Activated CD8-positive, alpha-beta memory T cell treated with anti-CD3 and anti-CD28 coated beads for 36 hours (primary cell): ENCODE measurements around the gene RSAD2. TPM values are rescaled to one million over a fixed set of nuclear protein-coding genes. Genes with fewer than 3 reads are reported as not detected.
"Not testable (repeated sequence)": the region's sequence is repeated elsewhere in the genome, so short reads cannot be mapped to it uniquely, and the experiment has no call there.

Source experiments
- CTCF ChIA-PET: fragments of 350-600 bp; sonication (Branson Sonifier 250); formaldehyde crosslinking; loops from one replicate; lab custom pipeline; 2021; ENCODE audit warnings: antibody characterized with exemption; lab: Charles Lee
- POLR2A ChIA-PET: fragments of 350-600 bp; sonication (Branson Sonifier 250); formaldehyde crosslinking; loops from one replicate; lab custom pipeline; 2021; ENCODE audit warnings: antibody characterized with exemption; lab: Charles Lee
- total RNA-seq, 2 experiments: library from RNA; stranded (reverse); gene quantifications; one replicate each; pipeline ENCODE4 v1.2.3, GENCODE V29; 2021

RSAD2 gene
- under 1 TPM; 0.17 to 0.42 TPM for total RNA-seq

GRCh38 chr2:6877402-6878304, at the start of gene RSAD2:
TSS of gene RSAD2 (plus strand) at chr2:6877777. CDS start at chr2:6877801, 24 bp downstream.
- ChIA-PET POLR2A (interaction anchor here (0.9 kb wide), 1 partner anchor 12 kb away, joined by 3 read pairs; the partner anchor contains the start of gene CMPK2), CTCF (interaction anchor here (1.3 to 3.3 kb wide), 4 partner anchors 9 to 167 kb away, joined by 4 to 14 read pairs (median 4); partner anchors contain the start of gene CMPK2)

GRCh38 chr2:6828299-6828584, 49.3 kb upstream of the RSAD2 start:
- POLR2A ChIA-PET, result no interaction called here
- CTCF ChIA-PET, result no interaction called here

GRCh38 chr2:6831229-6831628, 46.3 kb upstream of the RSAD2 start:
- POLR2A ChIA-PET, result no interaction called here

GRCh38 chr2:6832596-6833299, 44.8 kb upstream of the RSAD2 start:
- CTCF ChIA-PET, result no interaction called here

More at GRCh38 chr2:6831229-6831628, 46.3 kb upstream of the RSAD2 start:
- CTCF ChIA-PET, result no interaction called here

GRCh38 chr2:6833300-6833604, 44.3 kb upstream of the RSAD2 start:
- POLR2A ChIA-PET, result interaction anchor here (0.7 kb wide), 1 partner anchor 90 kb away, joined by 6 read pairs; no protein-coding TSS in a partner anchor
- CTCF ChIA-PET, result no interaction called here

More at GRCh38 chr2:6832596-6833299, 44.8 kb upstream of the RSAD2 start:
- POLR2A ChIA-PET, result interaction anchor here (0.7 kb wide), 1 partner anchor 91 kb away, joined by 6 read pairs; no protein-coding TSS in a partner anchor

GRCh38 chr2:6834163-6834562, 43.4 kb upstream of the RSAD2 start:
- POLR2A ChIA-PET, result no interaction called here
- CTCF ChIA-PET, result interaction anchor here (1.2 kb wide), 1 partner anchor 63 kb away, joined by 3 read pairs; no protein-coding TSS in a partner anchor

- POLR2A ChIA-PET, result no interaction called here
- CTCF ChIA-PET, result interaction anchor here (1.2 kb wide), 1 partner anchor 62 kb away, joined by 3 read pairs; no protein-coding TSS in a partner anchor
These were observed 42.1 kb upstream of the RSAD2 start for GRCh38 chr2:6835467-6835866.

- POLR2A ChIA-PET, result no interaction called here
- CTCF ChIA-PET, result no interaction called here
These were observed 38.8 kb upstream of the RSAD2 start for GRCh38 chr2:6838673-6839319.

- CTCF ChIA-PET, result no interaction called here
- POLR2A ChIA-PET, result no interaction called here
These were observed 35.9 kb upstream of the RSAD2 start for GRCh38 chr2:6841537-6842287.

- POLR2A ChIA-PET, result no interaction called here
- CTCF ChIA-PET, result no interaction called here
These were observed 32.3 kb upstream of the RSAD2 start for GRCh38 chr2:6845312-6845711.

GRCh38 chr2:6845903-6846302, 31.7 kb upstream of the RSAD2 start:
- POLR2A ChIA-PET, result no interaction called here
- CTCF ChIA-PET, result no interaction called here

- ChIA-PET CTCF (no interaction called here), POLR2A (no interaction called here)
These were observed 31.0 kb upstream of the RSAD2 start for GRCh38 chr2:6846540-6846939.

GRCh38 chr2:6846967-6847681, 30.5 kb upstream of the RSAD2 start:
- ChIA-PET POLR2A (no interaction called here), CTCF (no interaction called here)

GRCh38 chr2:6852195-6852594, 25.4 kb upstream of the RSAD2 start:
- ChIA-PET CTCF (no interaction called here), POLR2A (no interaction called here)

- ChIA-PET POLR2A (no interaction called here), CTCF (no interaction called here)
These were observed 23.2 kb upstream of the RSAD2 start for GRCh38 chr2:6854416-6854815.

GRCh38 chr2:6855860-6856547, 21.6 kb upstream of the RSAD2 start:
- ChIA-PET POLR2A (no interaction called here), CTCF (no interaction called here)

- POLR2A ChIA-PET, result no interaction called here
- CTCF ChIA-PET, result no interaction called here
These were observed 21.0 kb upstream of the RSAD2 start for GRCh38 chr2:6856548-6856920.

GRCh38 chr2:6858466-6859027, 19.0 kb upstream of the RSAD2 start:
- CTCF ChIA-PET, result not testable (repeated sequence)

More at GRCh38 chr2:6858466-6859027, 19.0 kb upstream of the RSAD2 start:
- POLR2A ChIA-PET, result not testable (repeated sequence)
